ENCODE results near the gene ANKRD33. TPM values are rescaled to one million over a fixed set of nuclear protein-coding genes. Genes with fewer than 3 reads are reported as not detected.
A peak's percentile ranks its signal among the peaks of the same experiment; 100 is the strongest.

Gene ANKRD33
- total and polyA plus RNA-seq, 2 experiments from 2014 or later = 0.27 to 1.7 TPM

DNA sequence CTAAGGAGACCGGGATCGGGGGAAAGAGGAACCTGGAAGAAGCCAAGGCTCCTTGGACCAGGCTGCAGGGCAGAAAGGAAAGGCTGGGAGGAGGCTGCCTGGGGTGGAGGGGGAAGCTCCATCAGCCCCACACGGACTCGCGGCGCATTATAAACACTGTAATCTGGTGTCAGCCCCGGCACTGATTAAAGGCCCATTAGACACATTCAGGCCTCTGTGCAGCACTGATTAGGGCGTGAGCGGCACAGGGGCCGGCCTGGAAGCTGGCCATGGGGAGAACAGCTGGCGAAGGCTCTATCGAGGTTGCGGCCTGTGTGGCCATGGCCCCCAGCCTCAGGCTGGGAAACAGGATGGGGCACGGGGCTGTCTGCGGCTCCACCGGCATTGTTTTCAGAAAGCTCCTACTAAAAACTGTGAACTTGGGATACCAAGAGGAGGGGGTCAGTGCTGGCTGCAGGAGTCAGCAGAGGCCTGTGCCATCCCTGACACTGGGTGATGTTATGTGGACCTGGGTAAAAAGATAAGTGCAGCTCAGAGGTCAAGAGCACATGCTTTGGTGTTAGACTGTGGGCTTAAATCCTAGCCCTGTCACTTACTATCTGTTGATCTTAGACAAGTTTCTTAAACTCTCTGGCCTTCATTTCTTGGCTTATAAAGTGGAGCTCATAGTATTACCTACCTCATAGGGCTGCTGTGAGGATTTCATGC lies 30.0 kb downstream of the ANKRD33 start:
- no peaks in the 10 kb centered on the region for H4K20me1 ChIP-seq (replicated peaks; ENCODE audit: insufficient read depth)
- Mint-ChIP-seq H3K27me3 (ENCODE audit: insufficient read depth, low read depth, poor library complexity) (peaks cover 14% of the 10 kb centered on the region), H3K4me1 (peaks cover 29% of the 10 kb centered on the region), H3K36me3 (ENCODE audit: low read depth) (no peaks in the 10 kb centered on the region), H3K4me3 (no peak overlapping the region), H3K9me3 (peaks cover under 1% of the 10 kb centered on the region; the same call in 1 of the 3 replicates), H3K27ac (no peak overlapping the region)
- no peak overlapping the region for H3K4me2 ChIP-seq
- H3K27ac ChIP-seq (ENCODE audit: low read depth) = no peak overlapping the region
- H3K4me3 ChIP-seq = no peak overlapping the region
- no peaks in the 10 kb centered on the region for H3K79me2 ChIP-seq (replicated peaks; ENCODE audit: insufficient read depth)
- peak overlapping the region; percentile 52; the same call in 1 of the 2 replicates for H2AFZ ChIP-seq
- TF ChIP-seq CTCF (conservative IDR thresholded peaks at IDR 0.05; ENCODE audit: low read depth in 2 of 2) (no peak), POLR2AphosphoS5 (IDR thresholded peaks at IDR 0.05; ENCODE audit: low read depth) (no peak), EZH2 (IDR thresholded peaks at IDR 0.05; ENCODE audit: low read depth, unreplicated experiment) (no peak), ETS1 (IDR thresholded peaks at IDR 0.05) (no peak)
- TF ChIP-seq, protein P1, sequence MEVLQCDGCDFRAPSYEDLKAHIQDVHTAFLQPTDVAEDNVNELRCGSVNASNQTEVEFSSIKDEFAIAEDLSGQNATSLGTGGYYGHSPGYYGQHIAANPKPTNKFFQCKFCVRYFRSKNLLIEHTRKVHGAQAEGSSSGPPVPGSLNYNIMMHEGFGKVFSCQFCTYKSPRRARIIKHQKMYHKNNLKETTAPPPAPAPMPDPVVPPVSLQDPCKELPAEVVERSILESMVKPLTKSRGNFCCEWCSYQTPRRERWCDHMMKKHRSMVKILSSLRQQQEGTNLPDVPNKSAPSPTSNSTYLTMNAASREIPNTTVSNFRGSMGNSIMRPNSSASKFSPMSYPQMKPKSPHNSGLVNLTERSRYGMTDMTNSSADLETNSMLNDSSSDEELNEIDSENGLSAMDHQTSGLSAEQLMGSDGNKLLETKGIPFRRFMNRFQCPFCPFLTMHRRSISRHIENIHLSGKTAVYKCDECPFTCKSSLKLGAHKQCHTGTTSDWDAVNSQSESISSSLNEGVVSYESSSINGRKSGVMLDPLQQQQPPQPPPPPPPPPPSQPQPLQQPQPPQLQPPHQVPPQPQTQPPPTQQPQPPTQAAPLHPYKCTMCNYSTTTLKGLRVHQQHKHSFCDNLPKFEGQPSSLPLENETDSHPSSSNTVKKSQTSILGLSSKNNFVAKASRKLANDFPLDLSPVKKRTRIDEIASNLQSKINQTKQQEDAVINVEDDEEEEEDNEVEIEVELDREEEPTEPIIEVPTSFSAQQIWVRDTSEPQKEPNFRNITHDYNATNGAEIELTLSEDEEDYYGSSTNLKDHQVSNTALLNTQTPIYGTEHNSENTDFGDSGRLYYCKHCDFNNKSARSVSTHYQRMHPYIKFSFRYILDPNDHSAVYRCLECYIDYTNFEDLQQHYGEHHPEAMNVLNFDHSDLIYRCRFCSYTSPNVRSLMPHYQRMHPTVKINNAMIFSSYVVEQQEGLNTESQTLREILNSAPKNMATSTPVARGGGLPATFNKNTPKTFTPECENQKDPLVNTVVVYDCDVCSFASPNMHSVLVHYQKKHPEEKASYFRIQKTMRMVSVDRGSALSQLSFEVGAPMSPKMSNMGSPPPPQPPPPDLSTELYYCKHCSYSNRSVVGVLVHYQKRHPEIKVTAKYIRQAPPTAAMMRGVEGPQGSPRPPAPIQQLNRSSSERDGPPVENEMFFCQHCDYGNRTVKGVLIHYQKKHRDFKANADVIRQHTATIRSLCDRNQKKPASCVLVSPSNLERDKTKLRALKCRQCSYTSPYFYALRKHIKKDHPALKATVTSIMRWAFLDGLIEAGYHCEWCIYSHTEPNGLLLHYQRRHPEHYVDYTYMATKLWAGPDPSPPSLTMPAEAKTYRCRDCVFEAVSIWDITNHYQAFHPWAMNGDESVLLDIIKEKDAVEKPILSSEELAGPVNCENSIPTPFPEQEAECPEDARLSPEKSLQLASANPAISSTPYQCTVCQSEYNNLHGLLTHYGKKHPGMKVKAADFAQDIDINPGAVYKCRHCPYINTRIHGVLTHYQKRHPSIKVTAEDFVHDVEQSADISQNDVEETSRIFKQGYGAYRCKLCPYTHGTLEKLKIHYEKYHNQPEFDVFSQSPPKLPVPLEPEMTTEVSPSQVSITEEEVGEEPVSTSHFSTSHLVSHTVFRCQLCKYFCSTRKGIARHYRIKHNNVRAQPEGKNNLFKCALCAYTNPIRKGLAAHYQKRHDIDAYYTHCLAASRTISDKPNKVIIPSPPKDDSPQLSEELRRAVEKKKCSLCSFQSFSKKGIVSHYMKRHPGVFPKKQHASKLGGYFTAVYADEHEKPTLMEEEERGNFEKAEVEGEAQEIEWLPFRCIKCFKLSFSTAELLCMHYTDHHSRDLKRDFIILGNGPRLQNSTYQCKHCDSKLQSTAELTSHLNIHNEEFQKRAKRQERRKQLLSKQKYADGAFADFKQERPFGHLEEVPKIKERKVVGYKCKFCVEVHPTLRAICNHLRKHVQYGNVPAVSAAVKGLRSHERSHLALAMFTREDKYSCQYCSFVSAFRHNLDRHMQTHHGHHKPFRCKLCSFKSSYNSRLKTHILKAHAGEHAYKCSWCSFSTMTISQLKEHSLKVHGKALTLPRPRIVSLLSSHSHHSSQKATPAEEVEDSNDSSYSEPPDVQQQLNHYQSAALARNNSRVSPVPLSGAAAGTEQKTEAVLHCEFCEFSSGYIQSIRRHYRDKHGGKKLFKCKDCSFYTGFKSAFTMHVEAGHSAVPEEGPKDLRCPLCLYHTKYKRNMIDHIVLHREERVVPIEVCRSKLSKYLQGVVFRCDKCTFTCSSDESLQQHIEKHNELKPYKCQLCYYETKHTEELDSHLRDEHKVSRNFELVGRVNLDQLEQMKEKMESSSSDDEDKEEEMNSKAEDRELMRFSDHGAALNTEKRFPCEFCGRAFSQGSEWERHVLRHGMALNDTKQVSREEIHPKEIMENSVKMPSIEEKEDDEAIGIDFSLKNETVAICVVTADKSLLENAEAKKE (CRISPR knock-in tag; IDR thresholded peaks at IDR 0.05) = no peak
- no peaks in the 10 kb centered on the region for H3K9me2 ChIP-seq (ENCODE audit: insufficient read depth)
- H3K27me3 ChIP-seq (ENCODE audit: insufficient read depth) = no peaks in the 10 kb centered on the region
- H3K4me1 ChIP-seq (ENCODE audit: insufficient read depth) = peaks cover 7% of the 10 kb centered on the region; the same call in 1 of the 2 replicates
- no peaks in the 10 kb centered on the region for H3F3A ChIP-seq (replicated peaks; ENCODE audit: low read depth)
- DNase-seq (ENCODE audit: low spot score) (no peak), ATAC-seq (no peak)
- no peaks in the 10 kb centered on the region; the same call in 1 of the 2 replicates for H3K36me3 ChIP-seq (ENCODE audit: insufficient read depth)
